ENCODE data around the gene CHMP4A. TPM values are rescaled to one million over a fixed set of nuclear protein-coding genes. Genes with fewer than 3 reads are reported as not detected.

The CHMP4A gene
- total and polyA plus RNA-seq, 2 of the 13 experiments (the other 11 are each of a cell fraction or from before 2014, with no cell fraction given), result 83.6 to 113 TPM

- TF ChIP-seq ZNF639 (CRISPR knock-in tag; conservative IDR thresholded peaks at IDR 0.05) (no peak), THYN1 (CRISPR knock-in tag; IDR thresholded peaks at IDR 0.05; ENCODE audit: borderline replicate concordance, low read depth) (0 out of 2 replicates have a peak, but pooled peaks have one; percentile 53), PRPF4 (IDR thresholded peaks at IDR 0.05; ENCODE audit: low read depth, low read length, poor library complexity, severe bottlenecking) (no peak), ZBTB25 (CRISPR knock-in tag; IDR thresholded peaks at IDR 0.05) (no peak), MLX (CRISPR knock-in tag; IDR thresholded peaks at IDR 0.05) (peak; percentile 49; the same call in 1 of the 2 replicates), AHR (CRISPR knock-in tag; IDR thresholded peaks at IDR 0.05) (no peak), ZNF709 (CRISPR knock-in tag; IDR thresholded peaks at IDR 0.05) (peak; percentile 49; the same call in 1 of the 2 replicates), ZNF225 (CRISPR knock-in tag; IDR thresholded peaks at IDR 0.05) (0 out of 2 replicates have a peak, but pooled peaks have one; percentile 29), ZBTB8A (CRISPR knock-in tag; IDR thresholded peaks at IDR 0.05; ENCODE audit: borderline replicate concordance, low read depth) (no peak; the same call in 1 of the 2 replicates), WIZ (CRISPR knock-in tag; IDR thresholded peaks at IDR 0.05) (no peak), ZNF20 (CRISPR knock-in tag; IDR thresholded peaks at IDR 0.05) (no peak; the same call in 1 of the 2 replicates), MTERF4 (CRISPR knock-in tag; IDR thresholded peaks at IDR 0.05) (peak; percentile 63; the same call in 1 of the 2 replicates), HINFP (CRISPR knock-in tag; IDR thresholded peaks at IDR 0.05; ENCODE audit: low read depth) (peak; percentile 12; the same call in 1 of the 2 replicates), SOX13 (IDR thresholded peaks at IDR 0.05) (no peak), SOX13 (CRISPR knock-in tag; conservative IDR thresholded peaks at IDR 0.05 in 1 of 2, IDR thresholded peaks at IDR 0.05 in 1 of 2) (no peak), ZSCAN30 (CRISPR knock-in tag; IDR thresholded peaks at IDR 0.05) (peak; percentile 49; the same call in 1 of the 2 replicates), KLF6 (CRISPR knock-in tag; IDR thresholded peaks at IDR 0.05) (no peak; the same call in 1 of the 2 replicates), KLF11 (CRISPR knock-in tag; IDR thresholded peaks at IDR 0.05) (no peak), THAP11 (CRISPR knock-in tag; IDR thresholded peaks at IDR 0.05) (no peak), PTBP1 (IDR thresholded peaks at IDR 0.05; ENCODE audit: low read depth, low read length, poor library complexity, severe bottlenecking) (no peak), ZNF770 (CRISPR knock-in tag; IDR thresholded peaks at IDR 0.05) (no peak; the same call in 1 of the 2 replicates)
These were observed 18.2 kb upstream of the CHMP4A start (continued) for GRCh38 chr14:24231263-24232120.

Measured in HepG2 (cell line).